ENCODE measurements around the gene ISOC1.

DNA sequence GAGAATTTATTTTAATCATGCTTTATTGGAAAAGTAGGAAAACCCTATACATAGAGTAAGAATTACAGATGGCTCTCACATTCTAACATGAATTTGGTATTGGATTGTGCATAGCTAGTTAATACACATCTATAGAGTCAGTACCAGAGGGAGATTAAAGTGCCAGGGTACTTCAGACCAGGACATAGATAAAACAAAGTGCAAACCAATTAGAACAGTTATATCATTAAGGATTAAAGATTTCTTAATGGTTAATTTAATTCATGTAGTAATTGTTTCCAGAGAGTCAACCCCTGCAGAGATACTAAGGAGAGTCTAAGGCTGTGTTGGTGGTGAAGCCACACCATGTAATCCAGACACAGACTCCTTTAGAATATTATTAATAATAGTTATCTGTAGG, 8.8 kb downstream of the ISOC1 start:
- TF ChIP-seq POLR2A (IDR thresholded peaks at IDR 0.05; ENCODE audit: low read depth, low read length): no peak
- TF ChIP-seq POLR2AphosphoS5 (IDR thresholded peaks at IDR 0.05; ENCODE audit: low read depth, low read length): no peak
- TF ChIP-seq TAF1 (IDR thresholded peaks at IDR 0.05; ENCODE audit: low read depth, low read length): no peak
- no peak for TF ChIP-seq SPI1 (IDR thresholded peaks at IDR 0.05; ENCODE audit: low read depth, low read length)
